ENCODE data around the gene OXA1L.

DNA sequence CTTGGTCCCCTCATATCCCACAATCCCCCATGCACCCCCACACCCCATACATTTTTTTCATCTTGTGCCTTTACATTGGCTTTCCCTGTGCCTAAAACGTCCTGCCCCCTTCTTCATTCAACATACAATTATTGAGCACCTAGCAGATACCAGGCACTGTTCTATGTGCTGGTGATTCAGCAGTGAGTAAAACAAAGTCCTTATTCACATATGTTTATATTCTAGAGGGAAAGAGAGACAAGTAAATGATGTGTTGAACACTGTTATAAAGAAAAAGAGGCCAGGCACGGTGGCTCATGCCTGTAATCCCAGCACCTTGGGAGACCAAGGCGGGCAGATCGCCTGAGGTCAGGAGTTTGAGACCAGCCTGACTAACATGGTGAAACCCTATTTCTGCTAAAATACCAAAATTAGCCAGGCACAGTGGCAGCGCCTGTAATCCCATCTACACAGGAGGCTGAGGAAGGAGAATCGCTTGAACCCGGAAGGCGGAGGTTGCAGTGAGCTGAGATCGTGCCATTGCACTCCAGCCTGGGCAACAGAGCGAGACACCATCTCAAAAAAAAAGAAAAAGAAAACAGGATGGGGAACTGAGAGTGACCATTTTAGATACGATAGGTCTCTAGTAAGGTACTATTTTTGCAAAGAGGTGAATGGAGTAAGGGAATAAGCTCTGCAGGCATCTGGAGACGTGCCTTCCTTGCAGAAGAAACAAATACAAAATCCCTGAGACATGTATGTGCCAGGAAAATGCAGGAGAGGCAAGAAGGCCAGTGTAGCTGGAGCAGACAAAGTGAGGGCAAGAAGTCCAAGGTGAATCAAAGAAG, 36.6 kb downstream of the OXA1L start:
- TF ChIP-seq ELF4 (IDR thresholded peaks at IDR 0.05) (no peak), HDGF (IDR thresholded peaks at IDR 0.05; ENCODE audit: borderline replicate concordance) (no peak), FOXK2 (IDR thresholded peaks at IDR 0.05) (no peak), ZNF384 (IDR thresholded peaks at IDR 0.05) (no peak), L3MBTL2 (conservative IDR thresholded peaks at IDR 0.05) (no peak), SUZ12 (IDR thresholded peaks at IDR 0.05) (no peak), TARDBP (IDR thresholded peaks at IDR 0.05) (no peak), FOXM1 (IDR thresholded peaks at IDR 0.05; ENCODE audit: borderline replicate concordance) (no peak), LEF1 (IDR thresholded peaks at IDR 0.05; ENCODE audit: borderline replicate concordance) (no peak), ARNT (IDR thresholded peaks at IDR 0.05) (no peak), NFRKB (IDR thresholded peaks at IDR 0.05) (no peak), BHLHE40 (IDR thresholded peaks at IDR 0.05; ENCODE audit: borderline replicate concordance) (no peak)
- TF ChIP-seq, protein P1, sequence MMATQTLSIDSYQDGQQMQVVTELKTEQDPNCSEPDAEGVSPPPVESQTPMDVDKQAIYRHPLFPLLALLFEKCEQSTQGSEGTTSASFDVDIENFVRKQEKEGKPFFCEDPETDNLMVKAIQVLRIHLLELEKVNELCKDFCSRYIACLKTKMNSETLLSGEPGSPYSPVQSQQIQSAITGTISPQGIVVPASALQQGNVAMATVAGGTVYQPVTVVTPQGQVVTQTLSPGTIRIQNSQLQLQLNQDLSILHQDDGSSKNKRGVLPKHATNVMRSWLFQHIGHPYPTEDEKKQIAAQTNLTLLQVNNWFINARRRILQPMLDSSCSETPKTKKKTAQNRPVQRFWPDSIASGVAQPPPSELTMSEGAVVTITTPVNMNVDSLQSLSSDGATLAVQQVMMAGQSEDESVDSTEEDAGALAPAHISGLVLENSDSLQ (IDR thresholded peaks at IDR 0.05) = no peak

Measured in HEK293T (cell line).